Glomerular visceral epithelial cell (primary cell): Measurements from ENCODE around the gene ATP9A.
A peak's percentile ranks its signal among the peaks of the same experiment; 100 is the strongest.
"Not testable (repeated sequence)": the region's sequence is repeated elsewhere in the genome, so short reads cannot be mapped to it uniquely, and the experiment has no call there.

Experiments
- DNase-seq: peaks from one replicate; pipeline ENCODE4 v3.0.0-alpha.2; 2016; ENCODE audit errors: extremely low spot score

ATP9A gene

DNA sequence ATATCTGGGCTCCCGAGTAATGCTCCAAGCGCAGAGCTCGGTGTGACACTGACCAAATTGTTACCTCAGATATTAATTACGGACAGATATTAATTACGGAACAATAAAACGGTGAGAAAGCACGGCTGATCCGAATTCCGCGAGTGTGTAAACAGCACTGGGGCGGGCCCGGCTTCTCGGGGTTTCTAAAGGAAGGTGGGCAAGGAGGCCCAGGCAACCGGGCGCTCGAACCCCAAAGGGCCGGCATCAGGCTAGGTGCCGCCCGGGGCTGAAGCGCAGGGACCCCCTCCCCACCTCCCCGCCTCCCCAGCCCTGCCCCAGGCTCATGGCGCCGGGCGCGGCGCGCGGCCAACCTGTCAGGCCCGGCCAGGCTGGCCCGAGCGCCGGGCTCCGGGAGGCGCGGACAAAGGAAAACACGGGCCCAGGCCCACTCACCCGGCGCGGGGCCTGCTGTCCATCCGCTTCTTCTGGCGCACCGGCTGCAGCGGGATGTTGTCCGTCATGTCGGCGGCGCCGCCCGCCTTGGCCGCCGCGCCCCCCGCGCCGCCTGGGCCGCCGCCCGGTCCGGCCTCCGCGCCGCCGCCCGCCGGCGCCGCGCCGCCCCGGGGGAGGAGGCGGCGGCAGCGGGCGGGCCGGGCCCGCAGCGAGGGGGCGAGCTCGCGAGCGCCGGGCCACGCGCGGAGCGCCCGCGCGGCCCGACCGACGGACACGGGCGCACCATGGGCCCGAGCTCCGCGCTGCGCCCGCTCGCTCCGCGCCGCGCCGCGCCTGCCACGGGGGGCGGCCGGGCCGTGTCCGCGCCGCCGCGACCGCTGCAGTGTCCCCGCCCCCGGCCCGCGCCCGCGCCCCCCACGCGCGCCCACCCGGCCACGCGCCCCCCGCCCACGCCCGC is at the start of gene ATP9A:
Gene ATP9A (minus strand): TSS at position 524 of the 892 bp plus-strand sequence. CDS start 21 bp downstream, at position 503.
- DNase-seq, result peak; percentile 41

- not testable (repeated sequence) for DNase-seq
These were observed 48.7 kb upstream of the ATP9A start for GRCh38 chr20:51816856-51817255.

GRCh38 chr20:51815383-51816076 is 47.3 kb upstream of the ATP9A start:
- DNase-seq, result no peak

GRCh38 chr20:51812861-51813260 is 44.7 kb upstream of the ATP9A start:
- no peak for DNase-seq

- no peak for DNase-seq
These were observed 43.4 kb upstream of the ATP9A start for GRCh38 chr20:51811514-51812128.

GRCh38 chr20:51811042-51811355 is 42.8 kb upstream of the ATP9A start:
- DNase-seq, result no peak

DNA sequence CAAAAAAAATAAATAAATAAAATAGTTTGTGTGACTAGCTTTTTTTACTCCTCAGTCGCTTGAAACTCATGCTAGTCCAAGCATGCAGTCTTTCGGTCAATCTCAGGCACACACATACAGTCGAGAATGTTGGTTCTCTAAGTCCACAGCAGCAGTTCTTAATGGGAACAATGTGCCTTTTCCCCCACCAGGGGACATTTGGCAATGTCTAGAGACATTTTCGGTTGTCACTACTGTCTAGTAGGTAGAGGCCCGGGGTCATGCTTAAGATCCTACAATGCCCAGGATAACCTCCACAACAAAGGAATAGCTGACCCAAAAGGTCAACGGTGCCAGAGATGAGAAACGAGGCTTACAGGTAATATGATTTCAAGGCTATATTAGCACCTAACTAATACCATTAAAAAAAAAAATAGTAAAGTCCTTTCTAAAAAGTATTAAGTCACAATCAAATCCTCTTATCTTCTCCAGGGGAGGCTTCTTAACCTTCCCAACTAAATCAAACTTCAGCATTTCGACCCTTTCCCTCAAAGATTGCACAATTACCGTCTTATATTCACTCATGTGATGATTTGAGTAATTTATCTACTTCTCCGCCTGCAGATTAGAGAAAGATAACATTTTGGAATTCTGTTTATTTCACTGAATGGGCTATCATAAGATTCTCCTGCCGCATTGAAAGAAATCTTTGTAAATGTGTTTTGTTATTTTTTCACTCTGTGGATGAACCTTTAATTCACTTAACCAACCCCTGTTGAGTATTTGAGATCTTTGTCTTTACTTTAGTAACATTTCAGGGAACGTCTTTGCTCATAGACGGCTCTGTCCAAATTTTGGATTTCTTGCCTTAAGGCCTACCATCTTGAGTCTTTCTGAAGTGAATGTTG is 42.2 kb upstream of the ATP9A start:
- DNase-seq, result no peak

DNA sequence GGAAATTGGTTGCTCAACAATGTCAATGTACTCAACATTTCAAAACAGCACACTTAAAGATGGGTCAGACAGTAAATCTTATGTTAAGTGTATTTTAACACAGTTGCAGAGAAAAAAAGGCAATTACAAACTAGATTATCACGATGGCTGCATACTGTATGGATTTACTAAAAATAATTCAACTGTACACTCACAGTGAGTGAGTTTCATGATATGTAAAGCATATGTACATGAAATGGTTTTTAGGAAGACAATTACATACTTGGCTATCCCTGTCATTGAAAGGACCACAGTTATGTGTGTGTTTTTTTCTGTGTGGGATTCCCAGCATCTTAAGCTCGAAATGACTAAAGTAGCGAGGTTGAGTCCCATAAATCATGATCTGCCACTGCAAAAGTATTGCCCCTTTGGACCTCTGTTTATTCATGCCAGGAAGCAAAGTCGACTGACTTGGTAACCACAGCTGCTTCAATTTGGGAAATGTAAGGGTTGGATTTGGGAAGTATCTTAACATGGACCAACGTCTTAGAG is 39.6 kb upstream of the ATP9A start:
- DNase-seq, result no peak

DNA sequence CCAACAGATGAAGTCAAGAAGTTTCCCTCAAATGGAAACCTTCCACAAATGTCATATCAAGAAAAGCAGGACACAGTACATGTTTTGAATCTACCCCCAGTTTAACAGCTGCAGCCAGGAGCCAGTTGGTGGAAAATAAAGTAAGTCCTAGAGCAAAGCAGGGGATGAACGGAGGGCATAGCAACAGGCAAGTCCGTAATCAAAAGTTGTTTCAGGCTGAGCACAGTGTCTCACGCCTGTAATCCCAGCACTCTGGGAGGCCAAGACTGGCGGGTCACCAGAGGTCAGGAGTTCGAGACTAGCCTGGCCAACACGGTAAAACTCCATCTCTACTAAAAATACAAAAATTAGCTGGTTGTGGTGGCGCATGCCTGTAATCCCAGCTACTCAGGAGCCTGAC is 36.6 kb upstream of the ATP9A start:
- no peak for DNase-seq

- DNase-seq, result no peak
These were observed 35.1 kb upstream of the ATP9A start for GRCh38 chr20:51803148-51803854.

DNA sequence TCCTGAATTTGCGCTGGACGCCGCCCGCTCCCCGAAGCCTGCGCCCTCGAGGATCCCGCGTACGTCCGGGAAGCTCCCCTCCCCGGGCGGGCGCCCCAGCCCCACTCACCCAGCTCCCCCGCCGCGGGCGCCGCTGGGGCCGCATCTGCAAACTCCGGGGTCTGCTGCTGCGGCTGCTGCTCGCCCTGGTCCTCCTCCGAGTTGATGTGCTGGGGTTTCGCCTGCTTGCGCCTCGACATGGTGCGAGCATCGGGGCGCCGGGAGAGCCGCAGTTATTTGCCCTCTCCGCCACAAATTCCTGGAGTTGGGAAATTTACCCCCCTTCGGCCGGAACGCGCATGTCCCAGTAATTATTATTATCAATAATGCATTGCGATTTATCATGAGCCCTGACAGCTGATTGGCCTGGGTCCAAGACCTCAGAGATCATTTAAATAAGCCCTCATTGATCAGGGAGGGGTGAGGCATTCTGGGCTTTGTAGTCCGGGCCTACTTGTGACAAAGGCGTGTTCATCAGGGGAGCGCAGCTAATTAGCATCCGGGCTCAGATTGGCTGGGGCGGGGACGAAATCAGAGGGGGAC is 34.1 kb upstream of the ATP9A start, which contains the start of gene SALL4:
Gene SALL4 (minus strand): TSS at position 352 of the 582 bp plus-strand sequence. CDS start 113 bp downstream, at position 239.
- no peak for DNase-seq

DNA sequence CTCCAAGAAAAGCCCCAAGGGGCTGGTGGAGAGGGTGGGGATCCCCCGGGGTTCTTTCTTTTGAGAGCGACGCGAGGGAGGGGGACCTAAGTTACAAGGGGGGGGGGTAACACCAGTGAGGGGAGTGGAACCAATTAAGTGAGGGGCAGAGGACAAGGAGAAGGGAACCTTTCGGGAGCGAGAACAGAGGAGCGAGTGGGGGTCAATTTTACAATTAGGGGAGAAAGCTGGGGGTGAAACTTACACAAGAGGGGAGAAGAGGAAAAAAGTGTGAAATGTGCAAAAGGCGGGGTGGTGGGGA is 33.6 kb upstream of the ATP9A start:
- no peak for DNase-seq

DNA sequence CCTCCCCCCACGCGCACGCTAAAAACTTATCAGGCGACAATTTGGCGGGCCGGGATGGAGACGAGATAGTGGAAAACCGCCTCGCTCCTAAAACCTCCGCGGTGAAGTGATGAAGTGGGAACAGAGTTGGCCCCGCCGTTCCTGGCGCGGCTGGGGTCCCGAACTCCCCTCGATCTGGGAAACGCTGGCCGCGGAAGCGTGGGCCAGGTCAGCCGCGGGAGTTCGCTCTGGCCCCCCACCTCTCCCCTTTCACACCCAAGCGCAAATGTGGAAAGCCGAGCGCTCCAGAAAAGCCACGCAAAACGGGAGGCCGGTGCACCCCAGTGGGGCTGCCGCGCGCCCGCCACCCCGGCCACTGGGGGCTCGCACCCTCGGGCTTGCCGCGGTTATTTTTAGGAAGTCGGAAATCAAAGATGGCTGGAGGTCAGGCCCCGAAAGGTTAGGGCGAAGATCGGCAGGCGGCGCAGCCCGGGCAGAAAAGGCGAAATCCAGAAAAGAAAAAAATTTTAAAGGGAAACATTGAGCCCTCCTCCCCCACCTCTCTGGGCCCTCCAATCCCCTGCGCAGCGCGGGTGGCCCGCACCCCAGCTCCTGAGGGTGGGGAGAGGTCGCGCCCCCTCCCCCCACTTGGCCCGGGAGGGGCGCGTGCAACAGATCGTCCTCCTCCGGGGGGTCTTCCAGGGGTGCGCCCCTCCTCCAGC is 33.1 kb upstream of the ATP9A start:
- DNase-seq, result no peak

- no peak for DNase-seq
These were observed 32.6 kb upstream of the ATP9A start for GRCh38 chr20:51800872-51801121.

GRCh38 chr20:51800060-51800871 is 32.1 kb upstream of the ATP9A start:
- peak; percentile 36 for DNase-seq

- no peak for DNase-seq
These were observed 31.2 kb upstream of the ATP9A start for GRCh38 chr20:51799401-51799860.

GRCh38 chr20:51797357-51798025 is 29.3 kb upstream of the ATP9A start:
- no peak for DNase-seq

DNA sequence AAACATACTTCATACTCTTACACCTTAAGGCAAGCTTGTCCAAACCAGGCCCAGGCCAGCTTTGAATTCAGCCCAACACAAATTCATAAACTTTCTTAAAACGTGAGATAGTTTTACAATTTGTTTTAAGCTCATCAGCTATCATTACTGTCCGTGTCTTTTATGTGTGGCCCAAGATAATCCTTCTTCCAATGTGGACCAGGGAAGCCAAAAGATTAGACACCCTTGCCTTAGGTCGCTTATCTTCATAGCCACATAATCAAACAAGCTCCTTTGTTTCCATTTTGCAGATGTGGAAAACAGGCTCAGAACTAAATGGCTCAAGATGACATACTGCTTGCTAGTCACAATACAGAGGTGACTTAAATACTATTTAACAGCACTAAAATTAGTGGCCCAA is 28.1 kb upstream of the ATP9A start:
- no peak for DNase-seq

DNA sequence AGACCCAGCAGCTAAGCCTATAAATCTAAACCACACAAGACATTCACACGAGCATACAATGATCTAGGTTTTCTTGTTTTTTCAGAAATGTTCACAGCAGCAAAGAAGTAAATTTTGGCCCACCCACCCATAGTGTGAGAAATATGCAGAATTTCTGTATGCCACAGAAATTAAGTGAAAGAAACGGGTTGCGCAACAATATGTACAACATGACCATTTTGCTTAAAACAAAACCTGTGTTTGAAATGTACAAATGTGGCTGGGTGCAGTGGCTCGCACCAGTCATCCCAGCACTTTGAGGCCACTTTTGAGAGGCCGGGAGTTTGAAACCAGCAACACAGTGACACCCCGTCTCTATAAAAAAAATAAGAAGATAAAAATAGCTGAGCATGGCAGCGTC is 24.8 kb upstream of the ATP9A start:
- no peak for DNase-seq
